NOMO-1 (cell line): ENCODE results near the gene ALDH9A1.
"Not testable (repeated sequence)": the region's sequence is repeated elsewhere in the genome, so short reads cannot be mapped to it uniquely, and the experiment has no call there.

Experiments
- DNase-seq, 2 experiments: peaks; one replicate each; lab custom pipeline; 2025; ENCODE audit not compliant: unreplicated experiment in 2 of 2; lab: John Stamatoyannopoulos, UW

The ALDH9A1 gene

GRCh38 chr1:165688046-165688445 is 10.3 kb downstream of the ALDH9A1 start:
- no peak for DNase-seq

GRCh38 chr1:165686971-165687433 is 11.4 kb downstream of the ALDH9A1 start:
- DNase-seq: no peak

- DNase-seq: no peak
These were observed 12.0 kb downstream of the ALDH9A1 start for GRCh38 chr1:165686121-165686970.

GRCh38 chr1:165683848-165684485 is 14.4 kb downstream of the ALDH9A1 start:
- no peak for DNase-seq

GRCh38 chr1:165680773-165681172 is 17.6 kb downstream of the ALDH9A1 start:
- not testable (repeated sequence) for DNase-seq

GRCh38 chr1:165680303-165680702 is 18.1 kb downstream of the ALDH9A1 start:
- no peak for DNase-seq

- DNase-seq: no peak
These were observed 18.9 kb downstream of the ALDH9A1 start for GRCh38 chr1:165679282-165680036.

- no peak for DNase-seq
These were observed 19.9 kb downstream of the ALDH9A1 start for GRCh38 chr1:165678509-165678908.

GRCh38 chr1:165675794-165676193 is 22.6 kb downstream of the ALDH9A1 start:
- DNase-seq: no peak

- no peak for DNase-seq
These were observed 23.8 kb downstream of the ALDH9A1 start for GRCh38 chr1:165674599-165674998.

GRCh38 chr1:165671526-165671925 is 26.8 kb downstream of the ALDH9A1 start:
- DNase-seq: peak in 1 of 2 experiments; percentile 10

- no peak for DNase-seq
These were observed 30.2 kb downstream of the ALDH9A1 start for GRCh38 chr1:165668184-165668583.

GRCh38 chr1:165666152-165666825 is 32.1 kb downstream of the ALDH9A1 start:
- peak; percentile 26 to 65 for DNase-seq

- no peak for DNase-seq
These were observed 36.2 kb downstream of the ALDH9A1 start for GRCh38 chr1:165662186-165662585.

GRCh38 chr1:165661703-165662102 is 36.7 kb downstream of the ALDH9A1 start:
- no peak for DNase-seq

GRCh38 chr1:165659581-165659895 is 38.8 kb downstream of the ALDH9A1 start:
- DNase-seq: no peak

- not testable (repeated sequence) for DNase-seq
These were observed 39.4 kb downstream of the ALDH9A1 start for GRCh38 chr1:165658766-165659580.

GRCh38 chr1:165650981-165651625 is 47.3 kb downstream of the ALDH9A1 start:
- no peak for DNase-seq

GRCh38 chr1:165648919-165649572 is 49.3 kb downstream of the ALDH9A1 start:
- no peak for DNase-seq
